HL-60 (cell line): Measurements from ENCODE around the gene NLRC4.

Experiments
- CTCF ChIP-seq: IDR thresholded peaks from one replicate; pipeline ENCODE4 v1.5.1; 2011; ENCODE audit warnings: low read length, control low read depth, inconsistent platforms; ENCODE audit not compliant: insufficient read depth
- POLR2AphosphoS5 ChIP-seq: IDR thresholded peaks from 2 replicates; pipeline ENCODE4 v1.6.1; 2012; ENCODE audit warnings: low read depth
- REST ChIP-seq: IDR thresholded peaks from 2 replicates; pipeline ENCODE4 v1.6.1; 2012; ENCODE audit warnings: low read depth; ENCODE audit not compliant: insufficient replicate concordance
- SPI1 ChIP-seq: IDR thresholded peaks from 2 replicates; pipeline ENCODE4 v1.6.1; 2012; ENCODE audit warnings: low read depth, mild to moderate bottlenecking, borderline replicate concordance

- TF ChIP-seq REST (no peak), SPI1 (no peak), CTCF (no peak), POLR2AphosphoS5 (no peak)
Observed at GRCh38 chr2:32260376-32260775, 4.3 kb downstream of the NLRC4 start.
